ENCODE results near the gene RPS19. TPM values are rescaled to one million over a fixed set of nuclear protein-coding genes. Genes with fewer than 3 reads are reported as not detected.

The RPS19 gene
- polyA plus RNA-seq, 4 donors = 2,031 to 3,349 (median 2,770) TPM

DNA sequence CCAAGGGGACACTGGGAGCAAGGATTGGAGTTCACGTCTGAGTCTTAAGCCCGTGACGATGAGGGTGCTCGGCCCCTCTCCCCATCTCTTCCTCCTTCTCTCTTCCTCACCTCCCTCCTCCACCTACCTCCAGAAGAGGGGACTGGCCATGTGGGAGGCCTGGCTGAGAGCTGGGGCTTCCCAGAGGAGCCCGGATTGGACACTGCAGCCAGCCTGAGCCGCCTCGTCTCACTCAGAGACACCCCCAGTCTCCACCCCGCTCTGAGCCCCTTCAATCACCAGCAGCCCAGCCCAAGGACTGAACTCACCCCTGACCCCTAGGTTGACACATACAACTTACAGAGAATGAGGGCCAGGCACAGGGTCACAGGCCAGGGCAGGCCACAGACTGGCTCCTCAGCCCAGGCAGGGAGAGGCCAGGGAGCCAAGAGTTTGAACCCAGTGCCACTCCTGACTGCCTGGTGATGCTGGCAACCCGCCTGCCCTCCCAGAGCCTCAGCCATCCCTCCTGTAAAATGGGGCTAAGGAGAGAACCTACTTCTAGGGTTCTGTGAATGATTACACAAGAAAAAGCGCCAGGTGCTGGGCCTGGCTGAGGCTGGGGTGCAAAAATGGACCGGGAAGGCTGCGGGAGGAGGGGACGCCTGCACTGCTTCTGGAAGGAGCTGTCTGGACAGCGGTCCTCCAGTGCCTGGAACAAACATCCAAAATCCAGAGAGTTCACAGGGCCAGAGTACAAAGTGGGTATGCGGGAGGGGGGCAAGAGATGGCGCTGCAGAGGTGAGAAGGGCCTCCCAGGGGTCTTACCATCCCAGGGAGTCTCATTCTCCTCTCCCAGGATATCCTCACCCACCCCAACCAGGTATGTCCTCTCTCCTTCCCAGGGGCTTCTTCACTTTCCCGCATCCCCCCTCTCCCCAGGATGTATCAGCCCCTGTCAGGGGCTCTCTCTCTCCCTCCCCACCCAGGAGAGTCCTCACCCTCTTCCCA, 18.2 kb downstream of the RPS19 start:
- H3K4me1 ChIP-seq (ENCODE audit: control insufficient read depth in 3 of 3, insufficient read depth in 2 of 3, low read depth in 1 of 3, low read length in 2 of 3) = no peaks in the 10 kb centered on the region
- no peak overlapping the region for H3K4me3 ChIP-seq (ENCODE audit: low read depth in 1 of 3, low read length in 3 of 3)
- H3K36me3 ChIP-seq (ENCODE audit: control insufficient read depth in 3 of 3, insufficient read depth in 2 of 3, low read depth in 1 of 3, low read length in 3 of 3) = peaks cover 0 to under 1% (median 0%) of the 10 kb centered on the region in 3 donors
- H3K9me3 ChIP-seq (ENCODE audit: control insufficient read depth in 2 of 2, insufficient read depth in 1 of 2, low read depth in 1 of 2, low read length in 1 of 2) = no peaks in the 10 kb centered on the region
- FAIRE-seq (no peak), DNase-seq (no peak)
- WGBS, 3 donors = 64 to 81% (median 77%) methylated on average over 17 of the region's 17 CpGs
- peak overlapping the region in 2 of 3 donors; percentile 24 to 90 for H3K27ac ChIP-seq (ENCODE audit: low read depth in 1 of 3, low read length in 2 of 3)
- H3K27me3 ChIP-seq (ENCODE audit: control insufficient read depth in 3 of 3, insufficient read depth in 3 of 3, low read length in 3 of 3) = peaks cover 0 to 11% (median 0%) of the 10 kb centered on the region in 3 donors

GRCh38 chr19:41879080-41879479, 19.0 kb downstream of the RPS19 start:
- Histone ChIP-seq H3K27me3 (ENCODE audit: control insufficient read depth in 3 of 3, insufficient read depth in 3 of 3, low read length in 3 of 3) (peaks cover 0 to 16% (median 0%) of the 10 kb centered on the region in 3 donors), H3K4me1 (ENCODE audit: control insufficient read depth in 3 of 3, insufficient read depth in 2 of 3, low read depth in 1 of 3, low read length in 2 of 3) (peaks cover 0 to 4% (median 0%) of the 10 kb centered on the region in 3 donors), H3K4me3 (ENCODE audit: low read depth in 1 of 3, low read length in 3 of 3) (no peak overlapping the region), H3K9me3 (ENCODE audit: control insufficient read depth in 2 of 2, insufficient read depth in 1 of 2, low read depth in 1 of 2, low read length in 1 of 2) (no peaks in the 10 kb centered on the region), H3K27ac (ENCODE audit: low read depth in 1 of 3, low read length in 2 of 3) (no peak overlapping the region), H3K36me3 (ENCODE audit: control insufficient read depth in 3 of 3, insufficient read depth in 2 of 3, low read depth in 1 of 3, low read length in 3 of 3) (no peaks in the 10 kb centered on the region)
- FAIRE-seq (no peak), DNase-seq (no peak)
- WGBS, 3 donors = 79 to 87% (median 87%) methylated on average over 21 of the region's 21 CpGs

DNA sequence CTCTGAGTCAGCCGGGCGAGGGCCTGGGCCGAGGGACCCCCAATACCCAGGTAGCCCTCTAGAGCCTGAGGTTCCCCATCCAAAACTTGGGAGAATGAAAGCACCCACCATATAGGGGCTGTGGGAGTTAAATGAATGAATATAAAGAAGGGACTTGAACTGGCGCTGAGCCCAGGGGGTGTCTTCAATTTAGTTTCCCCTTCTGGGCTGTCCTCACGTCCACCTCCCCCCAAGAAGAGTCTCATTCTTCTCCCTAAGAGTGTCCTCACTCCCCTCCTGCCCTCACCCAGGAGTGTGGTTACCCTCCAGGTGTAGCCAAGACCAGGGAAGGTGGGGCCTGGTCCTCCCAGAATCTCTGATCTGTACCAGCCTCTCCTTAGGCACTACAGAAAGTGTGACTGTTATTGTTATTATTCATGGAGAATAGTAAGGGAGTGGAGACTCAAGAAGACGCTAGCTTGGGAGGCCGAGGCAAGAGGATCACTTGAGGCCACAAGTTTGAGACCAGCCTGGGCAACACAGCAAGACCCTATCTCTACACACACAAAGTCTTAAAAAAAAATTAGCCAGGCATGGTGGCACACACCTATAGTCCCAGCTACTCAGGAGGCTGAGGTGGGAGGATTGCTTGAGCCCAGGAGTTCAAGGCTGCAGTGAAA, 19.7 kb downstream of the RPS19 start:
- no peak for FAIRE-seq
- H3K27me3 ChIP-seq (ENCODE audit: control insufficient read depth in 3 of 3, insufficient read depth in 3 of 3, low read length in 3 of 3) = peaks cover 0 to 16% (median 0%) of the 10 kb centered on the region in 3 donors
- no peaks in the 10 kb centered on the region for H3K36me3 ChIP-seq (ENCODE audit: control insufficient read depth in 3 of 3, insufficient read depth in 2 of 3, low read depth in 1 of 3, low read length in 3 of 3)
- WGBS, 3 donors = 76 to 84% (median 83%) methylated on average over 7 of the region's 7 CpGs
- H3K4me1 ChIP-seq (ENCODE audit: control insufficient read depth in 3 of 3, insufficient read depth in 2 of 3, low read depth in 1 of 3, low read length in 2 of 3) = peaks cover 0 to 7% (median 0%) of the 10 kb centered on the region in 3 donors
- H3K9me3 ChIP-seq (ENCODE audit: control insufficient read depth in 2 of 2, insufficient read depth in 1 of 2, low read depth in 1 of 2, low read length in 1 of 2) = no peaks in the 10 kb centered on the region
- no peak for DNase-seq
- H3K4me3 ChIP-seq (ENCODE audit: low read depth in 1 of 3, low read length in 3 of 3) = no peak overlapping the region
- H3K27ac ChIP-seq (ENCODE audit: low read depth in 1 of 3, low read length in 2 of 3) = no peak overlapping the region

GRCh38 chr19:41880329-41880708, 20.3 kb downstream of the RPS19 start:
- no peak overlapping the region for H3K4me3 ChIP-seq (ENCODE audit: low read depth in 1 of 3, low read length in 3 of 3)
- peaks cover 3 to 12% (median 4%) of the 10 kb centered on the region in 3 donors for H3K4me1 ChIP-seq (ENCODE audit: control insufficient read depth in 3 of 3, insufficient read depth in 2 of 3, low read depth in 1 of 3, low read length in 2 of 3)
- H3K27me3 ChIP-seq (ENCODE audit: control insufficient read depth in 3 of 3, insufficient read depth in 3 of 3, low read length in 3 of 3) = peaks cover 0 to 16% (median 0%) of the 10 kb centered on the region in 3 donors
- no peak for DNase-seq
- no peak overlapping the region for H3K27ac ChIP-seq (ENCODE audit: low read depth in 1 of 3, low read length in 2 of 3)
- no peaks in the 10 kb centered on the region for H3K36me3 ChIP-seq (ENCODE audit: control insufficient read depth in 3 of 3, insufficient read depth in 2 of 3, low read depth in 1 of 3, low read length in 3 of 3)
- no peak for FAIRE-seq
- H3K9me3 ChIP-seq (ENCODE audit: control insufficient read depth in 2 of 2, insufficient read depth in 1 of 2, low read depth in 1 of 2, low read length in 1 of 2) = no peaks in the 10 kb centered on the region
- 69 to 74% (median 73%) methylated on average over 4 to 5 of the region's 5 CpGs for WGBS, 3 donors

DNA sequence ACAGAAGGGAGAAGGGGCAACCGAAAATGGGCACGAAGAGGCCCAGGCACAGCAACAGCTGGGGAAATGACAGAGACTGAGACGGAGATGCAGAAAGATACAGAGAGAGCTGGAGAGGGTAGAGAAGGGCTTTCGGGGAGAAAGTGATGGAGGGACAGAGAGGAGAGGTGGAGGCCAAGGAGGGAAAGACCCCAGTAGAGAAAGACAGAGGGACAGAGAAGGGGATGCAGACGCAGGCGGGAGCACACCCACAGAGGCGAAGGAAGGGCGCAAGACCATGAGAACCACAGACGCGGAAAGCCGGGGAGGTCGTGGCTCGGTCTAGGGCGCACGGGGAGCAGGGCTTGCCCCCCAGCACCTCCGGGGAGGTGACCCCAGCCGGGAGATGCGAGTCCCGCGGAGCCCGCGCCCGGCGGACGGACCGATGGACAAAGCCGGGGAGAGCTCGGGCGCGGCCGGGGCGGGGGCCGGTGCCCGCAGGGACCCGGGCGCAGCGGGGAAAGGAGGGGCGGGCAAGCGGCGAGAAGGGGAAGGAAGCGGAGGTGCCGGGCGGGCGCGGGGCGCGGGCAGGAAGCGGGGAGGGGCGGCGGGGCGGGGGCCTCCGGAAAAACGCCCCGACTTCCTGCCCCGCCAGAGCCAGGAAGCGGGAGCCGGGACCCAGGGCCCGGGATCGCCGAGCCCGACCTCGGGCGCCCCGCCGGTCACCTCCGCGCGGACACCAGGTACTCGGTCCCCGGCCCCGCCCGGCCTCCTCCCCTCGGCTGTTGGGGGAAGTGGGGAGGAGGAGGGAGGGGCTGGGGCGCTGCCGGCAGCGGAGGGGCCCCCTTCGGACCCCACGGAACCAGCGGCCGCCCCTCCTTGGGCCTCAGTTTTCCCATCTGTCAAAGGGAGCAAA, 22.8 kb downstream of the RPS19 start, which contains the start of gene ARHGEF1:
TSS of gene ARHGEF1 (plus strand) at position 617 of the 895 bp plus-strand sequence. CDS start 4,899 bp downstream, outside the sequence.
- 2 to 3% (median 3%) methylated on average over 48 to 80 of the region's 80 CpGs for WGBS, 3 donors
- peak within 1 kb of the TSS; percentile 78 to 91 (median 80) for H3K4me3 ChIP-seq (ENCODE audit: low read depth in 1 of 3, low read length in 3 of 3)
- H3K36me3 ChIP-seq (ENCODE audit: control insufficient read depth in 3 of 3, insufficient read depth in 2 of 3, low read depth in 1 of 3, low read length in 3 of 3) = peaks cover 0 to 2% (median 0%) of the 10 kb centered on the region in 3 donors
- peak within 1 kb of the TSS; percentile 73 to 94 (median 74) for H3K27ac ChIP-seq (ENCODE audit: low read depth in 1 of 3, low read length in 2 of 3)
- peaks cover 4 to 28% (median 7%) of the 10 kb centered on the region in 3 donors for H3K4me1 ChIP-seq (ENCODE audit: control insufficient read depth in 3 of 3, insufficient read depth in 2 of 3, low read depth in 1 of 3, low read length in 2 of 3)
- FAIRE-seq (no peak), DNase-seq (peak; percentile 56 to 65)
- no peaks in the 10 kb centered on the region for H3K9me3 ChIP-seq (ENCODE audit: control insufficient read depth in 2 of 2, insufficient read depth in 1 of 2, low read depth in 1 of 2, low read length in 1 of 2)
- H3K27me3 ChIP-seq (ENCODE audit: control insufficient read depth in 3 of 3, insufficient read depth in 3 of 3, low read length in 3 of 3) = peaks cover 0 to 16% (median 0%) of the 10 kb centered on the region in 3 donors

DNA sequence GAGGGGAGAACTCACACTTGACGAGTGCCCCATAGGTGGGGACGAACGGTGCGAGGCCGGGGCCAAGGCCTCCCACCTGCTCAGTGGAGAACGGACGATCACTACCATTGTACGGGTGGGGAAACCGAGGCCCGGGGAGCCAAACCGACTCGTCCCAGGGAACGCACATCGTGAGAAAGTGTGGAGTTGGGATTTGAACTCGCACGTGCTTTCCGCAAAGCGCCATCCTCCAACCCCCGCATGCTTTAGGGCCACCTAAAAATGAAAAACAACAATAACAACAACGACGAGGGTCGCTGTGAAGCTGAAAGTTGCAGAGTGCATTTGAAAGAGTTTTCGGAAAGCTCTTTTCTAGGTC, 23.4 kb downstream of the RPS19 start:
- peak overlapping the region; percentile 68 to 94 (median 73) for H3K27ac ChIP-seq (ENCODE audit: low read depth in 1 of 3, low read length in 2 of 3)
- DNase-seq (no peak), FAIRE-seq (no peak)
- H3K36me3 ChIP-seq (ENCODE audit: control insufficient read depth in 3 of 3, insufficient read depth in 2 of 3, low read depth in 1 of 3, low read length in 3 of 3) = peaks cover 0 to 7% (median under 1%) of the 10 kb centered on the region in 3 donors
- WGBS, 3 donors = 1% methylated on average over 23 of the region's 23 CpGs
- H3K4me1 ChIP-seq (ENCODE audit: control insufficient read depth in 3 of 3, insufficient read depth in 2 of 3, low read depth in 1 of 3, low read length in 2 of 3) = peaks cover 4 to 32% (median 7%) of the 10 kb centered on the region in 3 donors
- H3K27me3 ChIP-seq (ENCODE audit: control insufficient read depth in 3 of 3, insufficient read depth in 3 of 3, low read length in 3 of 3) = peaks cover 0 to 14% (median 0%) of the 10 kb centered on the region in 3 donors
- H3K9me3 ChIP-seq (ENCODE audit: control insufficient read depth in 2 of 2, insufficient read depth in 1 of 2, low read depth in 1 of 2, low read length in 1 of 2) = no peaks in the 10 kb centered on the region
- H3K4me3 ChIP-seq (ENCODE audit: low read depth in 1 of 3, low read length in 3 of 3) = peak overlapping the region; percentile 78 to 91 (median 80)

DNA sequence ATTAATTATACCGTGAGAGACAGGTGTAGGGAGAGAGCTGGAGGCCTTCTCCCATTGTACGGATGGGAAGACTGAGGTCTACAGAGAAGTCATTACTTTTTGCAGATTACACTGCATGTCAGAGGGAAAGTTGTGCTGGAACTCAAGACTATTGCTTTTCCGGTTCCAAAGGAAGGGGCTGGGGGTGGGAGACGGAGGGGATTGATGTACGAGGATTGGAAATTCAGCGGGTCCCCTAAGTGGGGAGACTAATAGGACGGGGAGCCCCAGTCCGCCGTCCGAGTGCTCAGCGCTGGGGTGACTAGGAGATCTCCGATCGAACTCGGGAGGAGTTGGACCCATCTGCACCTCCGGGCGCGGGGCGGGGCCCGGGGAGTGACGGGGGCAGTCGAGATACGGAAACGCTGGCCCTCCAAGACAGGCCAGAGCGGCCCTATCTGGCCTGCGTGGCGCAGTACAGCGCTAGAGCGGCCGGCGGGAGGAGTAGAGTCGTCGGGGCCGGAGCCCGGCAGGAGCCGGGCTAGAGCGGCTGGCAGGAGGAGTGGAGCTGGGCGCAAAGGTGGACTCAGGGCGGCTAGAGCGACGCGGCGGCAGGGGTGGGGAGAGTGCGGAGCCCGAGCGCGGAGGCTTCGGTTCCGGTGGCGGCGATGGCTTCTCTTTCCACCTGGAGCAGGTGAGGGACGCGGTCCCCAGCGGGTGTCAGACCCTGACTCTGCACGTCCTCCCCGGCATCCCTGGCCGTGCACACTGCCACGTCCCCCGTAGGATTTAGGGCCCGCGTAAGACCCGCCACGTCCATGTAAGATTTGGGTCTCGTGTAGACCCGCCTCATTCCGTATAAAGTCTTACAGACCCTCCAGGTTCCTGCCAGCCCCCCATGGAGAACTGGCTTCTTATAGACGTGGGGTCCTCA, 24.0 kb downstream of the RPS19 start:
- 0 to 1% (median 0%) methylated on average over 34 to 66 of the region's 66 CpGs for WGBS, 3 donors
- Histone ChIP-seq H3K4me3 (ENCODE audit: low read depth in 1 of 3, low read length in 3 of 3) (peak overlapping the region; percentile 78 to 91 (median 80)), H3K27me3 (ENCODE audit: control insufficient read depth in 3 of 3, insufficient read depth in 3 of 3, low read length in 3 of 3) (peaks cover 0 to 14% (median 0%) of the 10 kb centered on the region in 3 donors), H3K27ac (ENCODE audit: low read depth in 1 of 3, low read length in 2 of 3) (peak overlapping the region; percentile 68 to 94 (median 73)), H3K4me1 (ENCODE audit: control insufficient read depth in 3 of 3, insufficient read depth in 2 of 3, low read depth in 1 of 3, low read length in 2 of 3) (peaks cover 4 to 32% (median 7%) of the 10 kb centered on the region in 3 donors), H3K9me3 (ENCODE audit: control insufficient read depth in 2 of 2, insufficient read depth in 1 of 2, low read depth in 1 of 2, low read length in 1 of 2) (no peaks in the 10 kb centered on the region), H3K36me3 (ENCODE audit: control insufficient read depth in 3 of 3, insufficient read depth in 2 of 3, low read depth in 1 of 3, low read length in 3 of 3) (peaks cover 2 to 14% (median 3%) of the 10 kb centered on the region in 3 donors)
- DNase-seq = peak; percentile 97 to 98
- FAIRE-seq = no peak
